Measurements from ENCODE around the gene VSIR.

The VSIR gene

GRCh38 chr10:71804077-71804476, 30.8 kb upstream of the VSIR start:
- Histone ChIP-seq H3K4me2 (ENCODE audit: insufficient read depth, low read length) (no peak overlapping the region), H3K36me3 (ENCODE audit: insufficient read depth, low read length) (no peaks in the 10 kb centered on the region), H2AFZ (ENCODE audit: low read depth, low read length) (no peak overlapping the region), H3K79me2 (ENCODE audit: insufficient read depth, low read length) (no peaks in the 10 kb centered on the region), H3K27ac (ENCODE audit: low read length) (no peak overlapping the region), H3K9me3 (ENCODE audit: insufficient read depth, low read length, severe bottlenecking) (no peaks in the 10 kb centered on the region), H3K4me3 (ENCODE audit: low read depth in 1 of 2, low read length in 2 of 2) (no peak overlapping the region), H3K9ac (ENCODE audit: low read depth, low read length) (no peak overlapping the region), H3K27me3 (ENCODE audit: insufficient read depth, low read length, poor library complexity) (no peaks in the 10 kb centered on the region), H3K4me1 (ENCODE audit: insufficient read depth, low read length) (no peaks in the 10 kb centered on the region), H4K20me1 (ENCODE audit: insufficient read depth, low read length) (no peaks in the 10 kb centered on the region)
- no peak for DNase-seq
- TF ChIP-seq CTCF (IDR thresholded peaks at IDR 0.05; ENCODE audit: borderline replicate concordance, extremely low read depth, low read length, poor library complexity, severe bottlenecking) (no peak), EZH2 (IDR thresholded peaks at IDR 0.05; ENCODE audit: borderline replicate concordance, low read depth, low read length, severe bottlenecking) (no peak)
- ATAC-seq (ENCODE audit: insufficient read depth, low read depth), result no peak

GRCh38 chr10:71802715-71803488, 29.6 kb upstream of the VSIR start:
- Histone ChIP-seq H3K27me3 (ENCODE audit: insufficient read depth, low read length, poor library complexity) (no peaks in the 10 kb centered on the region), H3K4me1 (ENCODE audit: insufficient read depth, low read length) (no peaks in the 10 kb centered on the region), H3K4me3 (ENCODE audit: low read depth in 1 of 2, low read length in 2 of 2) (no peak overlapping the region), H3K4me2 (ENCODE audit: insufficient read depth, low read length) (no peak overlapping the region), H2AFZ (ENCODE audit: low read depth, low read length) (no peak overlapping the region), H3K9me3 (ENCODE audit: insufficient read depth, low read length, severe bottlenecking) (no peaks in the 10 kb centered on the region), H3K9ac (ENCODE audit: low read depth, low read length) (no peak overlapping the region), H3K36me3 (ENCODE audit: insufficient read depth, low read length) (no peaks in the 10 kb centered on the region), H3K27ac (ENCODE audit: low read length) (no peak overlapping the region), H3K79me2 (ENCODE audit: insufficient read depth, low read length) (no peaks in the 10 kb centered on the region), H4K20me1 (ENCODE audit: insufficient read depth, low read length) (no peaks in the 10 kb centered on the region)
- no peak for TF ChIP-seq EZH2 (IDR thresholded peaks at IDR 0.05; ENCODE audit: borderline replicate concordance, low read depth, low read length, severe bottlenecking)
- no peak for TF ChIP-seq CTCF (IDR thresholded peaks at IDR 0.05; ENCODE audit: borderline replicate concordance, extremely low read depth, low read length, poor library complexity, severe bottlenecking)
- no peak for ATAC-seq (ENCODE audit: insufficient read depth, low read depth)
- DNase-seq, result no peak

GRCh38 chr10:71802235-71802634, 28.9 kb upstream of the VSIR start:
- no peak overlapping the region for H3K27ac ChIP-seq (ENCODE audit: low read length)
- no peaks in the 10 kb centered on the region for H3K27me3 ChIP-seq (ENCODE audit: insufficient read depth, low read length, poor library complexity)
- DNase-seq (no peak), ATAC-seq (ENCODE audit: insufficient read depth, low read depth) (no peak)
- no peaks in the 10 kb centered on the region for H3K79me2 ChIP-seq (ENCODE audit: insufficient read depth, low read length)
- H3K9me3 ChIP-seq (ENCODE audit: insufficient read depth, low read length, severe bottlenecking), result no peaks in the 10 kb centered on the region
- no peak overlapping the region for H3K4me2 ChIP-seq (ENCODE audit: insufficient read depth, low read length)
- no peaks in the 10 kb centered on the region for H3K36me3 ChIP-seq (ENCODE audit: insufficient read depth, low read length)
- H2AFZ ChIP-seq (ENCODE audit: low read depth, low read length), result no peak overlapping the region
- H3K4me3 ChIP-seq (ENCODE audit: low read depth in 1 of 2, low read length in 2 of 2), result no peak overlapping the region
- no peak for TF ChIP-seq CTCF (IDR thresholded peaks at IDR 0.05; ENCODE audit: borderline replicate concordance, extremely low read depth, low read length, poor library complexity, severe bottlenecking)
- TF ChIP-seq EZH2 (IDR thresholded peaks at IDR 0.05; ENCODE audit: borderline replicate concordance, low read depth, low read length, severe bottlenecking), result no peak
- no peaks in the 10 kb centered on the region for H4K20me1 ChIP-seq (ENCODE audit: insufficient read depth, low read length)
- no peak overlapping the region for H3K9ac ChIP-seq (ENCODE audit: low read depth, low read length)
- no peaks in the 10 kb centered on the region for H3K4me1 ChIP-seq (ENCODE audit: insufficient read depth, low read length)

All from DND-41 (cell line).